ENCODE measurements around the gene ZNF580. TPM values are rescaled to one million over a fixed set of nuclear protein-coding genes. Genes with fewer than 3 reads are reported as not detected.
A peak's percentile ranks its signal among the peaks of the same experiment; 100 is the strongest.

Gene ZNF580
- polyA plus RNA-seq, 1 donor (not counting 4 experiments of a cell fraction or from before 2014, with no cell fraction given): 3.0 TPM

DNA sequence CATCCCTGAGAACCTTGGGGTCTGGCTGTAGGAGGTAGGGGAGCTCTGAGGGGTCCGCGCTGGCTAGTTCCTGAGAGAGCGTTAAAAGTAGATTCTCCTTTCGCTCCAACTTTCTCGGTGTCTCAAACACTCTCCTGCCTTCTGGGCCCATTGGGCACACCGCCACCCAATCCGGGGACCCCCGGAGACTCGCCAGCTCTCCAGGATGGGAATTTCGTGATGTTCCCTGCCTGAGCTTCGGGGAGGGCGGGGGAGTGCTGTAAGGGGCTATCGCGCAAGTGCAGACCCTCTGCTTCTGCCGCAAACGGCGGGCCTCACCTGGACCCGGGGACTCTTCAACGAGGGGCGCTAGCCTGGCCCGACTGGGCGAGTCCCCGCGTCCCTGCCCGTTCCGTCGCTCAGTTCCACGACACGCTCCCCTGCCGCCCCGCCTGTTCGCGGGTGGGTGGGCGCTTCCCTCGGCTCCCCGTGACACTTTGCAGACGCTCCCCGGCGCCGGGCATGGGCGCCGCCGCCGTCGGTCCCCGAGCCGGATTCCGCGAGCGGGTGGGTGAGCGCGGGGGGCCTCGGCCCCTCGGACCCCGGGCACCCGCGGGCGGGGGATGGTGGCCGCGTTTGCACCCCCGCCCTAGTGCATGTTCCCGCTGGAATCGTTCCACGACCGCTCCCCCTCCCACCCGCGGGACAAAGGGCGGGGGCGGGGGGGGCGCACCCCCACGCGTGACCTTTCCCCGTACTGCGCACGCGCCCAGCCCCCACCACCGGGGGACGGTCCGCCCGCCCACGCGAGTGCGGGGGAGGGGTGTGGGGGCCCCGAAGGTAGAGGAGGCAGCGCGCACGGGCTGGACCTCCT is 7.2 kb downstream of the ZNF580 start, which contains the start of gene CCDC106:
Gene CCDC106 (plus strand): TSS at position 481 of the 853 bp plus-strand sequence. CDS start 835 bp downstream, outside the sequence.
- dilution Hi-C loops (cut with MboI; ENCODE audit: extremely low pct_ligation_motif_present, low sequenced_read_pairs): no loop called here
- peak; percentile 23 for TF ChIP-seq EZH2 (IDR thresholded peaks at IDR 0.05; ENCODE audit: low read length)
- TF ChIP-seq, protein P1, sequence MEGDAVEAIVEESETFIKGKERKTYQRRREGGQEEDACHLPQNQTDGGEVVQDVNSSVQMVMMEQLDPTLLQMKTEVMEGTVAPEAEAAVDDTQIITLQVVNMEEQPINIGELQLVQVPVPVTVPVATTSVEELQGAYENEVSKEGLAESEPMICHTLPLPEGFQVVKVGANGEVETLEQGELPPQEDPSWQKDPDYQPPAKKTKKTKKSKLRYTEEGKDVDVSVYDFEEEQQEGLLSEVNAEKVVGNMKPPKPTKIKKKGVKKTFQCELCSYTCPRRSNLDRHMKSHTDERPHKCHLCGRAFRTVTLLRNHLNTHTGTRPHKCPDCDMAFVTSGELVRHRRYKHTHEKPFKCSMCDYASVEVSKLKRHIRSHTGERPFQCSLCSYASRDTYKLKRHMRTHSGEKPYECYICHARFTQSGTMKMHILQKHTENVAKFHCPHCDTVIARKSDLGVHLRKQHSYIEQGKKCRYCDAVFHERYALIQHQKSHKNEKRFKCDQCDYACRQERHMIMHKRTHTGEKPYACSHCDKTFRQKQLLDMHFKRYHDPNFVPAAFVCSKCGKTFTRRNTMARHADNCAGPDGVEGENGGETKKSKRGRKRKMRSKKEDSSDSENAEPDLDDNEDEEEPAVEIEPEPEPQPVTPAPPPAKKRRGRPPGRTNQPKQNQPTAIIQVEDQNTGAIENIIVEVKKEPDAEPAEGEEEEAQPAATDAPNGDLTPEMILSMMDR (optimal IDR thresholded peaks at IDR 0.05 in 1 of 3, IDR thresholded peaks at IDR 0.05 in 1 of 3, conservative IDR thresholded peaks at IDR 0.05 in 1 of 3; ENCODE audit: extremely low read depth in 1 of 3, insufficient read depth in 2 of 3, low read length in 3 of 3): no peak
- Histone ChIP-seq H3K27me3 (ENCODE audit: control insufficient read depth, extremely low read depth, insufficient read depth, low read length) (no peaks in the 10 kb centered on the region), H3K79me2 (ENCODE audit: control insufficient read depth, insufficient read depth, low read length) (peaks cover 24% of the 10 kb centered on the region), H3K27ac (ENCODE audit: control insufficient read depth, insufficient read depth, low read length) (peak within 1 kb of the TSS; percentile 54), H4K20me1 (ENCODE audit: control insufficient read depth, extremely low read depth, insufficient read depth, low read length) (no peaks in the 10 kb centered on the region), H3K4me2 (ENCODE audit: control insufficient read depth, extremely low read depth, insufficient read depth, low read depth, low read length) (peak within 1 kb of the TSS; percentile 77), H3K9me1 (ENCODE audit: control insufficient read depth, extremely low read depth, insufficient read depth, low read length) (no peaks in the 10 kb centered on the region), H3K4me1 (ENCODE audit: control insufficient read depth, extremely low read depth, insufficient read depth, low read length) (peaks cover 25% of the 10 kb centered on the region), H3K36me3 (ENCODE audit: control insufficient read depth in 2 of 2, extremely low read depth in 1 of 2, insufficient read depth in 2 of 2, low read length in 2 of 2) (peaks cover 9 to 14% of the 10 kb centered on the region in 2 experiments), H3K9me3 (ENCODE audit: control insufficient read depth, low read depth, low read length) (no peaks in the 10 kb centered on the region), H3K4me3 (ENCODE audit: control insufficient read depth in 2 of 3, extremely low read depth in 1 of 3, insufficient read depth in 2 of 3, low read depth in 1 of 3, low read length in 3 of 3) (peak within 1 kb of the TSS; percentile 29 to 67 (median 58)), H3K9ac (ENCODE audit: control insufficient read depth, extremely low read depth, insufficient read depth, low read length) (peak within 1 kb of the TSS; percentile 75), H2AFZ (ENCODE audit: control insufficient read depth, low read length) (peak within 1 kb of the TSS; percentile 70)
- FAIRE-seq (no peak), DNase-seq (ENCODE audit: low read depth, low spot score) (no peak)

- dilution Hi-C loops (cut with MboI; ENCODE audit: extremely low pct_ligation_motif_present, low sequenced_read_pairs): no loop called here
- Histone ChIP-seq H2AFZ (ENCODE audit: control insufficient read depth, low read length) (no peak overlapping the region), H3K9ac (ENCODE audit: control insufficient read depth, extremely low read depth, insufficient read depth, low read length) (peak overlapping the region; percentile 75)
Observed at GRCh38 chr19:55648585-55649267, 7.9 kb downstream of the ZNF580 start.

More at GRCh38 chr19:55648585-55649267, 7.9 kb downstream of the ZNF580 start:
- H3K4me2 ChIP-seq (ENCODE audit: control insufficient read depth, extremely low read depth, insufficient read depth, low read depth, low read length): peak overlapping the region; percentile 77
- no peaks in the 10 kb centered on the region for H4K20me1 ChIP-seq (ENCODE audit: control insufficient read depth, extremely low read depth, insufficient read depth, low read length)
- FAIRE-seq (no peak), DNase-seq (ENCODE audit: low read depth, low spot score) (no peak)
- no peaks in the 10 kb centered on the region for H3K27me3 ChIP-seq (ENCODE audit: control insufficient read depth, extremely low read depth, insufficient read depth, low read length)
- peak overlapping the region; percentile 29 to 67 (median 58) for H3K4me3 ChIP-seq (ENCODE audit: control insufficient read depth in 2 of 3, extremely low read depth in 1 of 3, insufficient read depth in 2 of 3, low read depth in 1 of 3, low read length in 3 of 3)
- no peaks in the 10 kb centered on the region for H3K9me1 ChIP-seq (ENCODE audit: control insufficient read depth, extremely low read depth, insufficient read depth, low read length)
- H3K27ac ChIP-seq (ENCODE audit: control insufficient read depth, insufficient read depth, low read length): no peak overlapping the region
- peaks cover 9 to 14% of the 10 kb centered on the region in 2 experiments for H3K36me3 ChIP-seq (ENCODE audit: control insufficient read depth in 2 of 2, extremely low read depth in 1 of 2, insufficient read depth in 2 of 2, low read length in 2 of 2)
- peaks cover 22% of the 10 kb centered on the region for H3K79me2 ChIP-seq (ENCODE audit: control insufficient read depth, insufficient read depth, low read length)
- no peaks in the 10 kb centered on the region for H3K9me3 ChIP-seq (ENCODE audit: control insufficient read depth, low read depth, low read length)
- peaks cover 22% of the 10 kb centered on the region for H3K4me1 ChIP-seq (ENCODE audit: control insufficient read depth, extremely low read depth, insufficient read depth, low read length)
- TF ChIP-seq EZH2 (IDR thresholded peaks at IDR 0.05; ENCODE audit: low read length): no peak
- TF ChIP-seq, protein P1 (optimal IDR thresholded peaks at IDR 0.05 in 1 of 3, IDR thresholded peaks at IDR 0.05 in 1 of 3, conservative IDR thresholded peaks at IDR 0.05 in 1 of 3; ENCODE audit: extremely low read depth in 1 of 3, insufficient read depth in 2 of 3, low read length in 3 of 3): no peak
